ENCODE data around the gene CCDC150. TPM values are rescaled to one million over a fixed set of nuclear protein-coding genes. Genes with fewer than 3 reads are reported as not detected.
A peak's percentile ranks its signal among the peaks of the same experiment; 100 is the strongest.

The CCDC150 gene
- total RNA-seq, 2 experiments from 2014 or later: 29.7 to 40.8 TPM

- peaks cover 18% of the 10 kb centered on the region for H3K79me2 ChIP-seq (ENCODE audit: insufficient read depth, low read depth, low read length)
- H3K9me2 ChIP-seq (ENCODE audit: insufficient read depth, low read length): no peaks in the 10 kb centered on the region
- H3K4me2 ChIP-seq (ENCODE audit: low read length): peak overlapping the region; percentile 81
- H2AFZ ChIP-seq (ENCODE audit: low read length): peak overlapping the region; percentile 99
- intact Hi-C loops (cut with micrococcal nuclease; ENCODE audit: unreplicated experiment): loop anchor here (10.0 kb wide), 2 partner anchors 345 to 1065 kb away; partner anchors contain the start of gene MARS2
- peaks cover 11% of the 10 kb centered on the region for H3K4me1 ChIP-seq (ENCODE audit: insufficient read depth, low read length, poor library complexity, severe bottlenecking)
- H3K4me3 ChIP-seq (ENCODE audit: low read depth, low read length, poor library complexity, severe bottlenecking): peak overlapping the region; percentile 95
- peak; percentile 4 for DNase-seq (ENCODE audit: low spot score)
- H3K27ac ChIP-seq (ENCODE audit: low read depth, low read length, poor library complexity, severe bottlenecking): no peak overlapping the region
- H3K9me3 ChIP-seq (ENCODE audit: low read length): 0 out of 2 replicates have a peak, but pooled peaks cover 14% of the 10 kb centered on the region
- ChIA-PET CTCF (ENCODE audit: unreplicated experiment) (no interaction called here), POLR2A (interaction anchor here (0.5 to 2.5 kb wide), 5 partner anchors 10 to 288 kb away, joined by 3 to 8 read pairs (median 3); no protein-coding TSS in a partner anchor)
- no peak for TF ChIP-seq CTCF (conservative IDR thresholded peaks at IDR 0.05; ENCODE audit: low read length)
- TF ChIP-seq EZH2phosphoT487 (IDR thresholded peaks at IDR 0.05; ENCODE audit: borderline replicate concordance, low read depth, low read length): no peak
- no peaks in the 10 kb centered on the region; the same call in 1 of the 2 replicates for H3K36me3 ChIP-seq (ENCODE audit: insufficient read depth, low read length)
- BruUV-seq (replicated peaks): no TSS peak
- no peaks in the 10 kb centered on the region for H4K20me1 ChIP-seq (ENCODE audit: insufficient read depth, low read length)
Measured at GRCh38 chr2:196640031-196640548, 575 bp downstream of the CCDC150 start.

DNA sequence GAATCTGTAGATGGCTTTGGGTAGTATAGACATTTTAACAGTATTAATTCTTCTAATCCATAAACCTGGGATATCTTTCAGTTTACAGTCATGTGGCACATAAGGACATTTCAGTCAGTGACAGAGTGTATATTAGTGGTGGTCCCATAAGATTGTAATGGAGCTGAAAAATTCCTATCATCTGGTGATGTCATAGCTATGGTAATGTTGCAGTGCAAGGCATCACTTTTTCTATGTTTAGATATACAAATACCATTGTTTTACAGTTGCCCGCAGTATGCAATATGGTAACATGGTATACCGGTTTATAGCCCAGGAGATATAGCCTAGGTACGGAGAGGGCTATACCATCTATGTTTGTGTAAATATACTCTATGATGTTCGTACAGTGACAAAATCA is 9.7 kb downstream of the CCDC150 start:
- Histone ChIP-seq H3K27ac (ENCODE audit: low read depth, low read length, poor library complexity, severe bottlenecking) (no peak overlapping the region), H3K4me2 (ENCODE audit: low read length) (no peak overlapping the region), H3K4me3 (ENCODE audit: low read depth, low read length, poor library complexity, severe bottlenecking) (no peak overlapping the region), H3K36me3 (ENCODE audit: insufficient read depth, low read length) (peaks cover 62% of the 10 kb centered on the region), H3K4me1 (ENCODE audit: insufficient read depth, low read length, poor library complexity, severe bottlenecking) (no peaks in the 10 kb centered on the region), H4K20me1 (ENCODE audit: insufficient read depth, low read length) (no peaks in the 10 kb centered on the region), H3K79me2 (ENCODE audit: insufficient read depth, low read depth, low read length) (peaks cover 17% of the 10 kb centered on the region; the same call in 1 of the 2 replicates), H2AFZ (ENCODE audit: low read length) (no peak overlapping the region), H3K9me3 (ENCODE audit: low read length) (peaks cover 40% of the 10 kb centered on the region), H3K9me2 (ENCODE audit: insufficient read depth, low read length) (no peaks in the 10 kb centered on the region)
- DNase-seq (ENCODE audit: low spot score): no peak
- intact Hi-C loops (cut with micrococcal nuclease; ENCODE audit: unreplicated experiment): loop anchor here (10.0 kb wide), 2 partner anchors 354 to 1056 kb away; partner anchors contain the start of gene MARS2
- POLR2A ChIA-PET: no interaction called here
- TF ChIP-seq CTCF (conservative IDR thresholded peaks at IDR 0.05; ENCODE audit: low read length) (no peak), EZH2phosphoT487 (IDR thresholded peaks at IDR 0.05; ENCODE audit: borderline replicate concordance, low read depth, low read length) (no peak)
- CTCF ChIA-PET (ENCODE audit: unreplicated experiment): no interaction called here
- no TSS peak for BruUV-seq (replicated peaks)

DNA sequence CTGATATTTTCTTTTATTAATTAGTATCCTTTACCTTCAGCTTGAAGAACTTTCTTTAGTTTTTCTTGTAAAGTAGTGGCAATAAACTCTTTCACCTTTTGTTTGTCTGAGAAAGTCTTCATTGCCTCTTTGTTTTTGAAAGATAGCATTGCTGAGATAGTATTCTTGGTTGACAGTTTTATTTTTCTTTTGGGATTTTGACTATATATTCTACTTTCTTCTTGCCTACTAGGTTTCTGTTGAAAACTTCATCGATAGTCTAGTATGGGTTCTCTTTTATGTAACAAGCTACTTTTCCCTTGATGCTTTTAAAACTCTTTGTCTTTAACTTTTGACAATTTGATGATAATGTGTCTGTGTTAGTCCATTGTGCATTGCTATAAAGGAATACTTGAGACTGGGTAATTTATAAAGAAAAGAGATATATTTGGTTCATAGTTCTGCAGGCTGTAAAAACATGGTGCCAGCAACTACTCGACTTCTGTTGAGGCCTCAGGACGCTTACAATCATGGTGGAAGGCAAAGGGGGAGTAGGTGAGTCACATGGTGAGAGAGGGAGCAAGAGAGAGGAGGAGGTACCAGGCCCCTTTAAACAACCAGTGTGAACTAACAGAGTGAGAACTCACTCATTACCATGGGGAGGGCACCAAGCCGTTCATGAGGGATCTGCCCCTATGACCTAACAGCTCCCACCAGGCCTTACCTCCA is 12.0 kb downstream of the CCDC150 start:
- BruUV-seq (replicated peaks): TSS peak; percentile 16
- Histone ChIP-seq H3K4me3 (ENCODE audit: low read depth, low read length, poor library complexity, severe bottlenecking) (no peak overlapping the region), H2AFZ (ENCODE audit: low read length) (no peak overlapping the region), H3K4me2 (ENCODE audit: low read length) (no peak overlapping the region), H3K4me1 (ENCODE audit: insufficient read depth, low read length, poor library complexity, severe bottlenecking) (no peaks in the 10 kb centered on the region), H4K20me1 (ENCODE audit: insufficient read depth, low read length) (no peaks in the 10 kb centered on the region), H3K36me3 (ENCODE audit: insufficient read depth, low read length) (peaks cover 77% of the 10 kb centered on the region), H3K79me2 (ENCODE audit: insufficient read depth, low read depth, low read length) (peaks cover 17% of the 10 kb centered on the region; the same call in 1 of the 2 replicates), H3K9me2 (ENCODE audit: insufficient read depth, low read length) (no peaks in the 10 kb centered on the region), H3K9me3 (ENCODE audit: low read length) (peaks cover 44% of the 10 kb centered on the region), H3K27ac (ENCODE audit: low read depth, low read length, poor library complexity, severe bottlenecking) (no peak overlapping the region)
- DNase-seq (ENCODE audit: low spot score): no peak
- ChIA-PET POLR2A (interaction anchor here (0.5 to 2.2 kb wide), 2 partner anchors 12 to 65 kb away, joined by 8 read pairs; partner anchors contain the start of gene CCDC150), CTCF (ENCODE audit: unreplicated experiment) (no interaction called here)
- no peak for TF ChIP-seq EZH2phosphoT487 (IDR thresholded peaks at IDR 0.05; ENCODE audit: borderline replicate concordance, low read depth, low read length)
- TF ChIP-seq CTCF (conservative IDR thresholded peaks at IDR 0.05; ENCODE audit: low read length): no peak
- intact Hi-C loops (cut with micrococcal nuclease; ENCODE audit: unreplicated experiment): no loop called here

Data from OCI-LY7 (cell line).